HepG2 (cell line): ENCODE results near the gene AKT2. TPM values are rescaled to one million over a fixed set of nuclear protein-coding genes. Genes with fewer than 3 reads are reported as not detected.

Experiments
- ATAC-seq: fragments of 200-7000 bp; cut with Tn5 transposase; 3 replicates; pipeline ENCODE4 v1.9.1; 2020; ENCODE audit warnings: mild to moderate bottlenecking, moderate library complexity
- BruUV-seq: library from RNA; stranded (reverse); fragments of 400-500 nt; replicated peaks from 2 replicates; lab custom pipeline; 2021; lab: Mats Ljungman, UMichigan
- CTCF ChIA-PET: fragments of 300-600 bp; formaldehyde crosslinking; extraction: SDS; loops from one replicate; lab custom pipeline; 2021; ENCODE audit warnings: low total read pairs, inconsistent platforms, low intra/inter-chr PET ratio; lab: Yijun Ruan, JAX
- POLR2A ChIA-PET: fragments of 350-600 bp; sonication (Branson Sonifier 250); formaldehyde crosslinking; loops from one replicate; lab custom pipeline; 2020; ENCODE audit warnings: antibody characterized with exemption, inconsistent platforms; lab: Yijun Ruan, JAX
- DNase-seq: peaks from one replicate; pipeline ENCODE4 v3.0.0-alpha.2; 2015; ENCODE audit warnings: low spot score
- FAIRE-seq: peaks from 3 replicates; lab custom pipeline; 2011; peaks lifted over from hg19 to GRCh38; lab: Jason Lieb, UNC
- H2AFZ ChIP-seq: one replicate; pipeline ENCODE4 v1.6.1; 2011; ENCODE audit warnings: low read length, inconsistent platforms
- H3K27ac ChIP-seq: fragments of 300-600 bp; 3 replicates; pipeline ENCODE4 v1.8.0; 2011; ENCODE audit warnings: mixed run types, mild to moderate bottlenecking, mixed read lengths, low read length, inconsistent platforms; ENCODE audit not compliant: insufficient read depth; ENCODE audit errors: extremely low read length
- H3K27me3 ChIP-seq, 2 experiments: fragments of 200-600 bp in 1 of 2; 2 replicates in 1 of 2; 3 replicates in 1 of 2; pipeline versions ENCODE4 v1.6.0 to v1.8.0; 2011; ENCODE audit warnings: low read length in 2 of 2, mild to moderate bottlenecking in 2 of 2, moderate library complexity in 2 of 2, inconsistent platforms in 1 of 2; ENCODE audit not compliant: insufficient read depth in 2 of 2, control insufficient read depth in 1 of 2
- H3K36me3 ChIP-seq, 2 experiments: fragments of 200-600 bp in 1 of 2; replicated peaks in 1 of 2; 2 replicates in 1 of 2; 3 replicates in 1 of 2; pipeline versions ENCODE4 v1.5.1 to v1.8.0; 2011; ENCODE audit warnings: low read length in 2 of 2, inconsistent platforms in 1 of 2; ENCODE audit not compliant: insufficient read depth in 2 of 2, control insufficient read depth in 1 of 2
- H3K4me1 ChIP-seq: 2 replicates; pipeline ENCODE4 v1.5.1; 2012; ENCODE audit warnings: low read length, inconsistent platforms; ENCODE audit not compliant: insufficient read depth
- H3K4me2 ChIP-seq: 2 replicates; pipeline ENCODE4 v1.6.0; 2011; ENCODE audit warnings: low read depth, low read length, inconsistent platforms
- H3K4me3 ChIP-seq, 3 experiments: fragments of 200-600 bp in 1 of 3; sonication (generic), shearing (Covaris generic) in 1 of 3; replicated peaks in 1 of 3; 2 replicates each; pipeline ENCODE4 v1.5.1; 2011 to 2016; ENCODE audit warnings: low read length in 3 of 3, inconsistent platforms in 2 of 3, low read depth in 2 of 3, mild to moderate bottlenecking in 2 of 3, control low read depth in 1 of 3, mixed read lengths in 1 of 3; ENCODE audit not compliant: insufficient read depth in 1 of 3
- H3K79me2 ChIP-seq: one replicate; pipeline ENCODE4 v1.6.1; 2011; ENCODE audit warnings: low read length, inconsistent platforms; ENCODE audit not compliant: insufficient read depth
- H3K9ac ChIP-seq: 2 replicates; pipeline ENCODE4 v1.6.0; 2011; ENCODE audit warnings: mild to moderate bottlenecking, low read depth, low read length, inconsistent platforms; ENCODE audit not compliant: insufficient read depth
- H3K9me3 ChIP-seq: 2 replicates; pipeline ENCODE4 v1.5.1; 2012; ENCODE audit warnings: mild to moderate bottlenecking, low read length
- H4K20me1 ChIP-seq: 2 replicates; pipeline ENCODE4 v1.6.0; 2011; ENCODE audit warnings: inconsistent platforms, mild to moderate bottlenecking, low read length, moderate library complexity; ENCODE audit not compliant: insufficient read depth
- JUNB ChIP-seq: sonication (generic); formaldehyde crosslinking; IDR thresholded peaks from 2 replicates; pipeline ENCODE4 v1.8.0; 2022; ENCODE audit warnings: missing genetic modification reagents, mild to moderate bottlenecking, borderline replicate concordance
- KDM5A ChIP-seq: fragments of 200-600 bp; sonication (generic); IDR thresholded peaks from 2 replicates; pipeline ENCODE4 v1.7.0; 2018; ENCODE audit warnings: antibody characterized with exemption, mild to moderate bottlenecking, low read length, borderline replicate concordance
- NCOA1 ChIP-seq: sonication (generic); formaldehyde crosslinking; IDR thresholded peaks from 2 replicates; pipeline ENCODE4 v1.9.0; 2021; ENCODE audit warnings: missing genetic modification reagents
- ONECUT2 ChIP-seq: sonication (generic); formaldehyde crosslinking; IDR thresholded peaks from 2 replicates; pipeline ENCODE4 v1.4.0; 2020; ENCODE audit warnings: missing genetic modification reagents
- PHF5A ChIP-seq: IDR thresholded peaks from one replicate; pipeline ENCODE4 v1.6.1; 2018; ENCODE audit warnings: low read depth, missing genetic modification reagents; ENCODE audit not compliant: unreplicated experiment
- SMARCC2 ChIP-seq: fragments of 450-650 bp; IDR thresholded peaks from 2 replicates; pipeline ENCODE4 v1.6.1; 2017; ENCODE audit warnings: antibody characterized with exemption, mild to moderate bottlenecking
- TSC22D2 ChIP-seq: sonication (generic); formaldehyde crosslinking; IDR thresholded peaks from 2 replicates; pipeline ENCODE4 v1.5.1; 2020; ENCODE audit warnings: missing genetic modification reagents, mild to moderate bottlenecking, borderline replicate concordance
- WGBS: methylation state at CpG from one replicate; pipeline ENCODE4 v1.1.6; 2017; ENCODE audit warnings: low lambda C conversion rate; 5-methylcytosine and 5-hydroxymethylcytosine counted together
- in situ Hi-C: cut with HindIII; loops from 2 replicates; pipeline ENCODE4 v1.10.0; 2017; ENCODE audit warnings: low pct_unique_long_range_greater_than_20kb; ENCODE audit not compliant: extremely low pct_ligation_motif_present
- intact Hi-C: fragments of 100-400 bp; cut with micrococcal nuclease; formaldehyde crosslinking; loops from one replicate; pipeline ENCODE4 v1.10.0; 2022; ENCODE audit not compliant: unreplicated experiment
- polyA plus RNA-seq, 8 experiments: library from polyadenylated mRNA; depleted of rRNA in 3 of 8; stranded (reverse) in 7 of 8; unstranded in 1 of 8; fragments of >200 nt; fragmentation: Illumina TruSeq in 4 of 8; extraction: Trizol in 4 of 8; gene quantifications; 2 replicates each; pipeline versions ENCODE4 v1.2.1 to v1.2.3, GENCODE V29; 2011 to 2016; ENCODE audit warnings: low read depth in 4 of 8, missing spikeins in 1 of 8, mixed read lengths in 1 of 8; ENCODE audit not compliant: insufficient read depth in 1 of 8
- total RNA-seq, 5 experiments: library from RNA; depleted of rRNA; stranded (reverse); fragments of >200 nt; fragmentation: Illumina TruSeq; extraction: Trizol; gene quantifications; 2 replicates each; pipeline ENCODE4 v1.2.3, GENCODE V29; 2016; ENCODE audit warnings: low read depth in 1 of 5
- TF ChIP-seq, protein P1 (sequence below): sonication (generic); formaldehyde crosslinking; IDR thresholded peaks from 2 replicates; pipeline ENCODE4 v1.5.0; 2020; ENCODE audit warnings: mild to moderate bottlenecking, missing genetic modification reagents, borderline replicate concordance
- TF ChIP-seq, protein P2 (sequence below): sonication (generic); formaldehyde crosslinking; IDR thresholded peaks from 2 replicates; pipeline ENCODE4 v1.4.0; 2020; ENCODE audit warnings: missing genetic modification reagents
- TF ChIP-seq, protein P3 (sequence below): sonication (generic); formaldehyde crosslinking; IDR thresholded peaks from 2 replicates; pipeline ENCODE4 v1.9.0; 2021; ENCODE audit warnings: missing genetic modification reagents, mild to moderate bottlenecking, borderline replicate concordance
- TF ChIP-seq, protein P4 (sequence below): sonication (generic); formaldehyde crosslinking; IDR thresholded peaks from 2 replicates; pipeline ENCODE4 v1.4.0; 2020; ENCODE audit warnings: missing genetic modification reagents, borderline replicate concordance

Gene AKT2
- total and polyA plus RNA-seq, 2 of the 13 experiments (the other 11 are each of a cell fraction or from before 2014, with no cell fraction given): 82.1 to 173 TPM

DNA sequence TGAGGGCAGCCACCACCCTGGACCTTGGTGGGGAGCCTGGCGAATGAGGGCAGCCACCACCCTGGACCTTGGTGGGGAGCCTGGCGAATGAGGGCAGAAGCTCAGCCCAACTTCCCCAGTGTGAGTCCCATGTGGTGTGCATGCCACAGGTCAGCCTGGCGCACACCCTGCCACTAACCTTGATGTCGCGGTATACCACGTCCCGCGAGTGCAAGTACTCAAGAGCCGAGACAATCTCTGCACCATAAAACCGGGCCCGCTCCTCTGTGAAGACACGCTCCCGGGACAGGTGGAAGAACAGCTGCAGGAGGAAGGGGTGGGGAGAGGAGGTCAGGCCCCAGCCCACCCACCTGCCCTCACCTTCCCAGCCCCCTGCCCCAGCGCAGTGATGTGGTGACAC is 47.4 kb downstream of the AKT2 start (continued):
- TF ChIP-seq, protein P1, sequence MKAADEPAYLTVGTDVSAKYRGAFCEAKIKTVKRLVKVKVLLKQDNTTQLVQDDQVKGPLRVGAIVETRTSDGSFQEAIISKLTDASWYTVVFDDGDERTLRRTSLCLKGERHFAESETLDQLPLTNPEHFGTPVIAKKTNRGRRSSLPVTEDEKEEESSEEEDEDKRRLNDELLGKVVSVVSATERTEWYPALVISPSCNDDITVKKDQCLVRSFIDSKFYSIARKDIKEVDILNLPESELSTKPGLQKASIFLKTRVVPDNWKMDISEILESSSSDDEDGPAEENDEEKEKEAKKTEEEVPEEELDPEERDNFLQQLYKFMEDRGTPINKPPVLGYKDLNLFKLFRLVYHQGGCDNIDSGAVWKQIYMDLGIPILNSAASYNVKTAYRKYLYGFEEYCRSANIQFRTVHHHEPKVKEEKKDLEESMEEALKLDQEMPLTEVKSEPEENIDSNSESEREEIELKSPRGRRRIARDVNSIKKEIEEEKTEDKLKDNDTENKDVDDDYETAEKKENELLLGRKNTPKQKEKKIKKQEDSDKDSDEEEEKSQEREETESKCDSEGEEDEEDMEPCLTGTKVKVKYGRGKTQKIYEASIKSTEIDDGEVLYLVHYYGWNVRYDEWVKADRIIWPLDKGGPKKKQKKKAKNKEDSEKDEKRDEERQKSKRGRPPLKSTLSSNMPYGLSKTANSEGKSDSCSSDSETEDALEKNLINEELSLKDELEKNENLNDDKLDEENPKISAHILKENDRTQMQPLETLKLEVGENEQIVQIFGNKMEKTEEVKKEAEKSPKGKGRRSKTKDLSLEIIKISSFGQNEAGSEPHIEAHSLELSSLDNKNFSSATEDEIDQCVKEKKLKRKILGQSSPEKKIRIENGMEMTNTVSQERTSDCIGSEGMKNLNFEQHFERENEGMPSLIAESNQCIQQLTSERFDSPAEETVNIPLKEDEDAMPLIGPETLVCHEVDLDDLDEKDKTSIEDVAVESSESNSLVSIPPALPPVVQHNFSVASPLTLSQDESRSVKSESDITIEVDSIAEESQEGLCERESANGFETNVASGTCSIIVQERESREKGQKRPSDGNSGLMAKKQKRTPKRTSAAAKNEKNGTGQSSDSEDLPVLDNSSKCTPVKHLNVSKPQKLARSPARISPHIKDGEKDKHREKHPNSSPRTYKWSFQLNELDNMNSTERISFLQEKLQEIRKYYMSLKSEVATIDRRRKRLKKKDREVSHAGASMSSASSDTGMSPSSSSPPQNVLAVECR: no peak
- no peak for TF ChIP-seq KDM5A
- TF ChIP-seq, protein P2, sequence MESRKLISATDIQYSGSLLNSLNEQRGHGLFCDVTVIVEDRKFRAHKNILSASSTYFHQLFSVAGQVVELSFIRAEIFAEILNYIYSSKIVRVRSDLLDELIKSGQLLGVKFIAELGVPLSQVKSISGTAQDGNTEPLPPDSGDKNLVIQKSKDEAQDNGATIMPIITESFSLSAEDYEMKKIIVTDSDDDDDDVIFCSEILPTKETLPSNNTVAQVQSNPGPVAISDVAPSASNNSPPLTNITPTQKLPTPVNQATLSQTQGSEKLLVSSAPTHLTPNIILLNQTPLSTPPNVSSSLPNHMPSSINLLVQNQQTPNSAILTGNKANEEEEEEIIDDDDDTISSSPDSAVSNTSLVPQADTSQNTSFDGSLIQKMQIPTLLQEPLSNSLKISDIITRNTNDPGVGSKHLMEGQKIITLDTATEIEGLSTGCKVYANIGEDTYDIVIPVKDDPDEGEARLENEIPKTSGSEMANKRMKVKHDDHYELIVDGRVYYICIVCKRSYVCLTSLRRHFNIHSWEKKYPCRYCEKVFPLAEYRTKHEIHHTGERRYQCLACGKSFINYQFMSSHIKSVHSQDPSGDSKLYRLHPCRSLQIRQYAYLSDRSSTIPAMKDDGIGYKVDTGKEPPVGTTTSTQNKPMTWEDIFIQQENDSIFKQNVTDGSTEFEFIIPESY (CRISPR knock-in tag): no peak

DNA sequence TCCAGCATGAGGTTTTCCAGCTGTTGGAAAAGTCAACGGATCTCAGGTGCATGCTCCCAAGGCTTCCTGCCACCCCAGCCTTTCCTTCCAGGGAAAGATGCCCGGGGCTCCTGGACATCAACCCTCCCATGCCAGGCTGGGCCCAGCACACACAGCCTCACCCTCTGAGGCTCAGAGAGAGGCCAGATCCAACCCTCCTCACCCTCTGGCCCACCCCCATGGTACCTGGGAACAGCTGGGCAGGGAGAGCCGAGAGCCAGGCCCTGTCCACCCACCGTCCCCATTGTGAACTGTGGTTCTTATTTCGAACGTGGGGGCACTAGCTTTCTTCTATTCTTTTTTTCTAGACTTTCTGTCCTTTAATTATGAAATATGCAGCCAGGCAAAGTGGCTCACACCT is 48.8 kb downstream of the AKT2 start:
- POLR2A ChIA-PET: no interaction called here
- H3K9ac ChIP-seq: no peak overlapping the region
- H3K9me3 ChIP-seq: no peaks in the 10 kb centered on the region
- no peak overlapping the region for H3K4me2 ChIP-seq
- no peak overlapping the region for H3K4me3 ChIP-seq
- H2AFZ ChIP-seq: no peak overlapping the region
- in situ Hi-C loops (no loop called here), intact Hi-C loops (no loop called here)
- CTCF ChIA-PET: no interaction called here
- DNase-seq (no peak), ATAC-seq (no peak), FAIRE-seq (no peak)
- BruUV-seq: no TSS peak
- H3K4me1 ChIP-seq: peaks cover 20% of the 10 kb centered on the region
- no peak overlapping the region for H3K27ac ChIP-seq
- no peaks in the 10 kb centered on the region for H3K79me2 ChIP-seq
- 93% methylated on average over 5 of the region's 6 CpGs for WGBS
- no peaks in the 10 kb centered on the region for H4K20me1 ChIP-seq
- H3K36me3 ChIP-seq: peaks cover 34 to 58% of the 10 kb centered on the region in 2 experiments
- H3K27me3 ChIP-seq: no peaks in the 10 kb centered on the region
- TF ChIP-seq, protein P3, sequence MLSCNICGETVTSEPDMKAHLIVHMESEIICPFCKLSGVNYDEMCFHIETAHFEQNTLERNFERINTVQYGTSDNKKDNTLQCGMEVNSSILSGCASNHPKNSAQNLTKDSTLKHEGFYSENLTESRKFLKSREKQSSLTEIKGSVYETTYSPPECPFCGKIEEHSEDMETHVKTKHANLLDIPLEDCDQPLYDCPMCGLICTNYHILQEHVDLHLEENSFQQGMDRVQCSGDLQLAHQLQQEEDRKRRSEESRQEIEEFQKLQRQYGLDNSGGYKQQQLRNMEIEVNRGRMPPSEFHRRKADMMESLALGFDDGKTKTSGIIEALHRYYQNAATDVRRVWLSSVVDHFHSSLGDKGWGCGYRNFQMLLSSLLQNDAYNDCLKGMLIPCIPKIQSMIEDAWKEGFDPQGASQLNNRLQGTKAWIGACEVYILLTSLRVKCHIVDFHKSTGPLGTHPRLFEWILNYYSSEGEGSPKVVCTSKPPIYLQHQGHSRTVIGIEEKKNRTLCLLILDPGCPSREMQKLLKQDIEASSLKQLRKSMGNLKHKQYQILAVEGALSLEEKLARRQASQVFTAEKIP: no peak
- TF ChIP-seq JUNB (no peak), ONECUT2 (CRISPR knock-in tag) (no peak), TSC22D2 (CRISPR knock-in tag) (no peak), PHF5A (CRISPR knock-in tag) (no peak), SMARCC2 (no peak), NCOA1 (CRISPR knock-in tag) (no peak)
- TF ChIP-seq, protein P4, sequence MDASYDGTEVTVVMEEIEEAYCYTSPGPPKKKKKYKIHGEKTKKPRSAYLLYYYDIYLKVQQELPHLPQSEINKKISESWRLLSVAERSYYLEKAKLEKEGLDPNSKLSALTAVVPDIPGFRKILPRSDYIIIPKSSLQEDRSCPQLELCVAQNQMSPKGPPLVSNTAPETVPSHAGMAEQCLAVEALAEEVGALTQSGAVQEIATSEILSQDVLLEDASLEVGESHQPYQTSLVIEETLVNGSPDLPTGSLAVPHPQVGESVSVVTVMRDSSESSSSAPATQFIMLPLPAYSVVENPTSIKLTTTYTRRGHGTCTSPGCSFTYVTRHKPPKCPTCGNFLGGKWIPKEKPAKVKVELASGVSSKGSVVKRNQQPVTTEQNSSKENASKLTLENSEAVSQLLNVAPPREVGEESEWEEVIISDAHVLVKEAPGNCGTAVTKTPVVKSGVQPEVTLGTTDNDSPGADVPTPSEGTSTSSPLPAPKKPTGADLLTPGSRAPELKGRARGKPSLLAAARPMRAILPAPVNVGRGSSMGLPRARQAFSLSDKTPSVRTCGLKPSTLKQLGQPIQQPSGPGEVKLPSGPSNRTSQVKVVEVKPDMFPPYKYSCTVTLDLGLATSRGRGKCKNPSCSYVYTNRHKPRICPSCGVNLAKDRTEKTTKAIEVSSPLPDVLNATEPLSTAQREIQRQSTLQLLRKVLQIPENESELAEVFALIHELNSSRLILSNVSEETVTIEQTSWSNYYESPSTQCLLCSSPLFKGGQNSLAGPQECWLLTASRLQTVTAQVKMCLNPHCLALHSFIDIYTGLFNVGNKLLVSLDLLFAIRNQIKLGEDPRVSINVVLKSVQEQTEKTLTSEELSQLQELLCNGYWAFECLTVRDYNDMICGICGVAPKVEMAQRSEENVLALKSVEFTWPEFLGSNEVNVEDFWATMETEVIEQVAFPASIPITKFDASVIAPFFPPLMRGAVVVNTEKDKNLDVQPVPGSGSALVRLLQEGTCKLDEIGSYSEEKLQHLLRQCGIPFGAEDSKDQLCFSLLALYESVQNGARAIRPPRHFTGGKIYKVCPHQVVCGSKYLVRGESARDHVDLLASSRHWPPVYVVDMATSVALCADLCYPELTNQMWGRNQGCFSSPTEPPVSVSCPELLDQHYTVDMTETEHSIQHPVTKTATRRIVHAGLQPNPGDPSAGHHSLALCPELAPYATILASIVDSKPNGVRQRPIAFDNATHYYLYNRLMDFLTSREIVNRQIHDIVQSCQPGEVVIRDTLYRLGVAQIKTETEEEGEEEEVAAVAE: no peak
